Measurements from ENCODE around the gene MT3. TPM values are rescaled to one million over a fixed set of nuclear protein-coding genes. Genes with fewer than 3 reads are reported as not detected.
"Not testable (repeated sequence)": the region's sequence is repeated elsewhere in the genome, so short reads cannot be mapped to it uniquely, and the experiment has no call there.

The MT3 gene
- total and polyA plus RNA-seq, 5 donors from 2014 or later, result 1.2 TPM; not detected in 4

DNA sequence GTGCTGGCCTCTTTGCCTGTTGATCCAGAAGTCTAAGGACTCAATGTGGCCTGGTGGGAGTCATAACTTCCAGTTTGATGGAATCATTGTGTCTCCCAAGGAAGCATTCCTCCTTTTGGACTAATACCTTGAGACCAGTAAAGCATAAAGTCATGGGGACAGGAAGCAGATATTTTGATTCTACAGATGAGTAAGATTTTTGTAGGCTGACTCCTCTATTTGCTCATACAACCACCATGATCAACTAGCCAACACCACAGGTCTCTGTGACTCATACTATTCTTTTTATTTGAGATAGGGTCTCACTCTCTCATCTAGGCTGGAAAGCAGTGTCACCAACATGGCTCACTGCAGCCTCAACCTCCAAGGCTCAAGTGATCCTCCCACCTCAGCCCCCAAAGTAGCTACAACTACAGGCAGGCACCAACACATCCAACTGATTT is 25.2 kb downstream of the MT3 start:
- Mint-ChIP-seq H3K4me3 (no peak overlapping the region), H3K36me3 (no peaks in the 10 kb centered on the region), H3K27me3 (peaks cover 6% of the 10 kb centered on the region), H3K9me3 (peaks cover 0 to 2% (median 0%) of the 10 kb centered on the region in 7 donors), H3K27ac (peak overlapping the region in 1 of 3 donors; percentile 41), H3K4me1 (peaks cover 13 to 38% (median 24%) of the 10 kb centered on the region in 4 donors)
- DNase-seq, result peak in 1 of 3 donors; percentile 52
- H3K4me3 ChIP-seq (ENCODE audit: low read depth, low read length), result no peak overlapping the region
- no peak for ATAC-seq (ENCODE audit: low read depth in 2 of 2)
- no peaks in the 10 kb centered on the region for H3K36me3 ChIP-seq (ENCODE audit: control insufficient read depth, insufficient read depth, low read length)
- no peaks in the 10 kb centered on the region for H3K9me3 ChIP-seq (ENCODE audit: control insufficient read depth in 2 of 2, low read length in 2 of 2)
- H3K4me1 ChIP-seq (ENCODE audit: control insufficient read depth, insufficient read depth, low read length, poor library complexity, severe bottlenecking), result peaks cover 29% of the 10 kb centered on the region
- H3K27me3 ChIP-seq (ENCODE audit: control insufficient read depth, insufficient read depth, low read length), result peaks cover 4% of the 10 kb centered on the region
- no peak overlapping the region for H3K27ac ChIP-seq (ENCODE audit: insufficient read depth, low read length, poor library complexity, severe bottlenecking)

DNA sequence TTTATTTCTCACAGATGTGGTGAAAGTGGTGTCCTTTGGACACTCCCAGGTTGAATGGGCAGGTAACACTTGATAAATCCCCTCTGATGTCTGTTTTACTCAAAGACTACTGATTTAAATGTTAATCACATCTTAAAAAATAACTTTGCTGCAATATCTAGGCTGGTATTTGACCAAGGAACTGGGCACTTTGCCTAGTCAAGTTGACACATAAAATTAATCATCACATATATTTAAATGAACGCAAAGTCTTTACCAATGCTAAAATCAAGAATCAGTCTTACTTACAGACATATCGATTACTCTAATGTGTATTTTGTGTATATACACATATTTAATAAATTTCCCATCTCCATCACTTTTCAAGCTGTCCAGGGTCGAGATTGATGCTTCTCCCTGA is 26.0 kb downstream of the MT3 start:
- H3K27ac ChIP-seq (ENCODE audit: insufficient read depth, low read length, poor library complexity, severe bottlenecking), result no peak overlapping the region
- peaks cover 4% of the 10 kb centered on the region for H3K27me3 ChIP-seq (ENCODE audit: control insufficient read depth, insufficient read depth, low read length)
- no peak overlapping the region for H3K27ac Mint-ChIP-seq
- no peak overlapping the region for H3K4me3 ChIP-seq (ENCODE audit: low read depth, low read length)
- ATAC-seq (ENCODE audit: low read depth in 2 of 2) (no peak), DNase-seq (no peak)
- peak overlapping the region in 1 of 4 donors; percentile 47 for H3K4me3 Mint-ChIP-seq
- H3K27me3 Mint-ChIP-seq, result peaks cover 6% of the 10 kb centered on the region
- H3K4me1 ChIP-seq (ENCODE audit: control insufficient read depth, insufficient read depth, low read length, poor library complexity, severe bottlenecking), result peaks cover 21% of the 10 kb centered on the region
- peaks cover 10 to 31% (median 18%) of the 10 kb centered on the region in 4 donors for H3K4me1 Mint-ChIP-seq
- H3K36me3 Mint-ChIP-seq, result no peaks in the 10 kb centered on the region
- H3K36me3 ChIP-seq (ENCODE audit: control insufficient read depth, insufficient read depth, low read length), result no peaks in the 10 kb centered on the region
- peaks cover 0 to 2% (median 0%) of the 10 kb centered on the region in 7 donors for H3K9me3 Mint-ChIP-seq
- no peaks in the 10 kb centered on the region for H3K9me3 ChIP-seq (ENCODE audit: control insufficient read depth in 2 of 2, low read length in 2 of 2)

DNA sequence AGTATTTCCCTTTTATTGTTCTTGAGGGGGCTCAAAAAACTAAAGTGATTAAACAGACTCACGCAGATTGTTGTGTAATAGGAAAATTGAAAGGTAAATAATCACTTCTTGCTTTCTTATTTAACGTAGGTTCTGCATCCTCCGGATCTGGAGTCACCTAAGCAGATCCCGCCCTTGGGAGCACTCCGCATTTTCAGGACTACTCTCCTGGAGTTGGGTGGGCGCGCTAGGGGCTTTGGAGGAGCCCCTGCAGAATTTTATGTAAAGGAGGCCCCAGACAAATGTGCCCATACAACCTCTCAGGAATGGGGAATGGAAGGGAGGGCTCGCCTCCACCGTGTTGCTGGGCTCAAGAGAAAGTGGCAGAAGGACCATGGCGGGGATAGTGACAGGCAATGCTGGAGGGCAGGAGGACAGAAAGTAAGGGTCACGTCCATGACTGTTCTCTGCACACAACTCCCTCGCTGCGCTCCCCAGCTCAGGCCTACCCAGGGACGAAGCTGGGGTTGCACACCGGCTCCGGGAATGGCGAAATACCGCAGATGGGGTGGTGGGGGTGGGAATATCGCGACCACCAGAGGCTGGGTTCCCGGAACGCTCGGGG is 27.4 kb downstream of the MT3 start:
- H3K4me3 ChIP-seq (ENCODE audit: low read depth, low read length), result no peak overlapping the region
- H3K9me3 Mint-ChIP-seq, result peaks cover 0 to 2% (median 0%) of the 10 kb centered on the region in 7 donors
- ATAC-seq (ENCODE audit: low read depth in 2 of 2) (peak in 1 of 2 donors; percentile 14), DNase-seq (no peak)
- no peak overlapping the region for H3K27ac ChIP-seq (ENCODE audit: insufficient read depth, low read length, poor library complexity, severe bottlenecking)
- peak overlapping the region; percentile 58 to 85 (median 61) for H3K4me3 Mint-ChIP-seq
- H3K36me3 Mint-ChIP-seq, result no peaks in the 10 kb centered on the region
- H3K4me1 ChIP-seq (ENCODE audit: control insufficient read depth, insufficient read depth, low read length, poor library complexity, severe bottlenecking), result peaks cover 13% of the 10 kb centered on the region
- peaks cover 4% of the 10 kb centered on the region for H3K27me3 ChIP-seq (ENCODE audit: control insufficient read depth, insufficient read depth, low read length)
- peaks cover 6% of the 10 kb centered on the region for H3K27me3 Mint-ChIP-seq
- peaks cover 2 to 18% (median 9%) of the 10 kb centered on the region in 4 donors for H3K4me1 Mint-ChIP-seq
- peak overlapping the region in 1 of 3 donors; percentile 83 for H3K27ac Mint-ChIP-seq
- no peaks in the 10 kb centered on the region for H3K9me3 ChIP-seq (ENCODE audit: control insufficient read depth in 2 of 2, low read length in 2 of 2)
- no peaks in the 10 kb centered on the region for H3K36me3 ChIP-seq (ENCODE audit: control insufficient read depth, insufficient read depth, low read length)

DNA sequence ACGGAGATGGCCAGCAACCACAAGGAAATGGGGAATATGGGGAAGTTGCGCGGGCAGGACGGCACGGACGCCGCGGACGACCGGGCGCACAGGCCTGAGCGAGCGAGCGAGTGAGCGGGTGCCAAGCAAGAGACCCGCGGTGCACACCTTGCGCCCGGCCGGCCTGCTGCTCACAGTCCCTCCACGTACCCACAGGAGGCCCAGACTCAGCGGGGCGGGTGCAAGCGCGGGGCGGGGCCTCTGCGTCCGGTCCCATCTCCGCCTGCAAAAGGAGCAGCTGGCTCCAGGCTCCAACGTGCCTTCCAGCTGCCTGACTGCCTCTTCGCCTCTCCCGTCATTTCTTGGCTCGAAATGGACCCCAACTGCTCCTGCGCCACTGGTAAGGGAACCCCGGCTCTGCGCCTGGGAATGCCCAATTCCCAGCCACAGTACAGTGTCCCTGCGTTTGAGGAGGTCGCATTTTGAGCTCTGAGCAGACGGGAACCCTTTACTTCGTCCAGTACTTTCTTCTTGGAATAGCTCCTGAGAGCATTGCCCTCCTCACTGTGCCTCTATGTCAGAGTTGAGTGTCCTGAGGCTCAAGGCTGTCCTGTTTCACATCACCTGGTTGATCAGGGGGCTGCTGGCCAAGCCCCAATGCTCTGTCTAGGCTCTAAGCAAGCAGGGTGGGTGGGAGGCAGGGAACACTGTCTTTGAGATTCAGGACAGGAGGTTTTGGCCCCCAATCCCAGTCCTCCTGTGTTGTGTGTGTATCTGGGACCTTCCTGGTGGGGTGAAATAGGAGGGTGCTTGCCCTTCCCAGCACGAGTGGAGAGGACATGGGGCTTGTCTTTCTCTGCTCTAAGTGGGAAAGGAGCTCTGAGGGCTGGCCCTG is 28.1 kb downstream of the MT3 start:
- ATAC-seq (ENCODE audit: low read depth in 2 of 2) (peak; percentile 63 to 88), DNase-seq (peak; percentile 36 to 77 (median 40))
- peaks cover 4% of the 10 kb centered on the region for H3K27me3 ChIP-seq (ENCODE audit: control insufficient read depth, insufficient read depth, low read length)
- H3K4me3 ChIP-seq (ENCODE audit: low read depth, low read length), result peak overlapping the region; percentile 21
- Mint-ChIP-seq H3K27ac (peak overlapping the region in 1 of 3 donors; percentile 73), H3K4me1 (peaks cover 2 to 17% (median 10%) of the 10 kb centered on the region in 4 donors), H3K36me3 (no peaks in the 10 kb centered on the region), H3K9me3 (peaks cover 0 to 2% (median 0%) of the 10 kb centered on the region in 7 donors), H3K27me3 (peaks cover 6% of the 10 kb centered on the region), H3K4me3 (peak overlapping the region; percentile 58 to 85 (median 70))
- peaks cover 13% of the 10 kb centered on the region for H3K4me1 ChIP-seq (ENCODE audit: control insufficient read depth, insufficient read depth, low read length, poor library complexity, severe bottlenecking)
- H3K9me3 ChIP-seq (ENCODE audit: control insufficient read depth in 2 of 2, low read length in 2 of 2), result no peaks in the 10 kb centered on the region
- no peak overlapping the region for H3K27ac ChIP-seq (ENCODE audit: insufficient read depth, low read length, poor library complexity, severe bottlenecking)
- no peaks in the 10 kb centered on the region for H3K36me3 ChIP-seq (ENCODE audit: control insufficient read depth, insufficient read depth, low read length)

DNA sequence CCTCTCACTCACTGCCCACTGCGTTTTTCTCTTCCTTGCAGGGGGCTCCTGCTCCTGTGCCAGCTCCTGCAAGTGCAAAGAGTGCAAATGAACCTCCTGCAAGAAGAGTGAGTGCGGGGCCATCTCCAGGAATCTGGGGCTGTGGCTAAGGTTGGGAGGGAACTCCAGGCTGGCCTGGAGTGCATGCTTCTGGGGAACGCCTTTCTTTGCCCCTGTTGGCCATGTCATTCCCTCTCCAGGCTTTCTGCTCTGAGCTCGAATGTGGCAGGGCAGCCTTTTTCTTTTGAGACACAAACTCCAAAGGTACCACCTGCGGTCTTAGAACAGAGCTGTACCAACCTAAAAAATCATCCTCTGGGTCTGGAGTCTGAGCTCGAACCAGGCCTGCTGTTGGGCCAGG is 28.8 kb downstream of the MT3 start:
- ATAC-seq (ENCODE audit: low read depth in 2 of 2) (no peak), DNase-seq (no peak)
- Histone ChIP-seq H3K9me3 (ENCODE audit: control insufficient read depth in 2 of 2, low read length in 2 of 2) (no peaks in the 10 kb centered on the region), H3K36me3 (ENCODE audit: control insufficient read depth, insufficient read depth, low read length) (no peaks in the 10 kb centered on the region), H3K27me3 (ENCODE audit: control insufficient read depth, insufficient read depth, low read length) (peaks cover 4% of the 10 kb centered on the region), H3K27ac (ENCODE audit: insufficient read depth, low read length, poor library complexity, severe bottlenecking) (no peak overlapping the region), H3K4me3 (ENCODE audit: low read depth, low read length) (no peak overlapping the region), H3K4me1 (ENCODE audit: control insufficient read depth, insufficient read depth, low read length, poor library complexity, severe bottlenecking) (peaks cover 13% of the 10 kb centered on the region)
- Mint-ChIP-seq H3K4me1 (peaks cover 2 to 17% (median 10%) of the 10 kb centered on the region in 4 donors), H3K27ac (no peak overlapping the region), H3K4me3 (peak overlapping the region in 3 of 4 donors; percentile 43 to 85 (median 58)), H3K9me3 (peaks cover 0 to 2% (median 0%) of the 10 kb centered on the region in 7 donors), H3K36me3 (no peaks in the 10 kb centered on the region), H3K27me3 (peaks cover 9% of the 10 kb centered on the region)

DNA sequence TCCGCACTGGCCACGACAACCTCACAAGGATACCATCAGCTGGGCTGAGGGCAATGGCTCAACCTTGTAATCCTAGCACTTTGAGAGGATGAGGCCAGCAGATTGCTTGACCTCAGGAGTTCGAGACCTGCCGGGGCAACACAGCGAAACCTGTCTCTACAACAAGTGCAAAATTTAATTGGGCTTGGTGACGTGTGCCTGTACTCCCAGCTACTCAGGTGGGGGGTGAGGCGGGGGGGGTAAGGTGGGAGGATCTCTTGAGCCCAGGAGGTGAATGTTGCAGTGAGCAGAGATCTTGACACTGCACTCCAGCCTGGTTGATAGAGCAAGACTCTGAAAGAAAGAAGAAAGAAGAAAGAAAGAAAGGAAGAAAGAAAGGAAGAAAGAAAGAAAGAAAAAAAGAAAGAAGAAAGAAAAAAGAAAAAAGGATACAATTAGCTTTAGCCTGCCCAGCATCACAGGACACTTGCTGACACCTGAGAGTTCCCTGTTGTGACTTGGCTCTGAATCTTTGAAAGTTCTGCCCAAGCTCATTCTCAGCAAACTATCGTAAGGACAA is 31.1 kb downstream of the MT3 start:
- Mint-ChIP-seq H3K9me3 (peaks cover 0 to 2% (median 0%) of the 10 kb centered on the region in 7 donors), H3K27me3 (peaks cover 11% of the 10 kb centered on the region), H3K4me1 (peaks cover 2 to 22% (median 13%) of the 10 kb centered on the region in 4 donors), H3K4me3 (peak overlapping the region in 1 of 4 donors; percentile 51), H3K27ac (no peak overlapping the region), H3K36me3 (no peaks in the 10 kb centered on the region)
- ATAC-seq (ENCODE audit: low read depth in 2 of 2), result no peak
- Histone ChIP-seq H3K4me1 (ENCODE audit: control insufficient read depth, insufficient read depth, low read length, poor library complexity, severe bottlenecking) (peaks cover 21% of the 10 kb centered on the region), H3K9me3 (ENCODE audit: control insufficient read depth in 2 of 2, low read length in 2 of 2) (no peaks in the 10 kb centered on the region), H3K36me3 (ENCODE audit: control insufficient read depth, insufficient read depth, low read length) (no peaks in the 10 kb centered on the region), H3K27ac (ENCODE audit: insufficient read depth, low read length, poor library complexity, severe bottlenecking) (no peak overlapping the region), H3K4me3 (ENCODE audit: low read depth, low read length) (no peak overlapping the region), H3K27me3 (ENCODE audit: control insufficient read depth, insufficient read depth, low read length) (peaks cover 4% of the 10 kb centered on the region)
- DNase-seq, result no peak

DNA sequence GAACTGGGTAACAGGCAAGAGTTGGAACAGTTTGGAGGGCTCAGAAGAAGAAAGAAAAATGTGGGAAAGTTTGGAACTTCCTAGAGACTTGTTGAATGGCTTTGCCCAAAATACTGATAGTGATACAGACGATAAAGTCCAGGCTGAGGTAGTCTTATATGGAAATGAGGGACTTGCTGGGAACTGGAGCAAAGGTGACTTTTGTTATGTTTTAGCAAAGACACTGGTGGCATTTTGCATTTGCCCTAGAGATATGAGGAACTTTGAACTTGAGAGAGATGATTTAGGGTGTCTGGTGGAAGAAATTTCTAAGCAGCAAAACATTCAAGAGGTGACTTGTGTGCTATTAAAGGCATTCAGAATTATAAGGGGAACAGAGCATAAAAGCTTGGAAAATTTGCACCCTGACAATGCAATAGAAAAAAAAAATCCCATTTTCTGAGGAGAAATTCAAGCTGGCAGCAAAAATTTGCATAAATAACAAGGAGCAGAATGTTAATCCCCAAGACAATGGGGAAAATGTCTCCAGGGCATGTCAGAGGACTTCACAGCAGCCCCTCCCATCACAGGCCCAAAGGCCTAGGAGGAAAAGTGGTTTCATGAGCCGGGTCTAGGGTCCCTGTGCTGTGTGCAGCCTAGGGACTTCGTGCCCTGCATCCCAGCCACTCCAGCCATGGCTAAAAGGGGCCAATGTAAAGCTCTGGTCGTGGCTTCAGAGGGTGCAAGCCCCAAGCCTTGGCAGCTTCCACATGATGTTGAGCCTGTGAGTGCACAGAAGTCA is 32.5 kb downstream of the MT3 start:
- H3K4me3 ChIP-seq (ENCODE audit: low read depth, low read length); H3K27ac Mint-ChIP-seq; H3K27me3 ChIP-seq (ENCODE audit: control insufficient read depth, insufficient read depth, low read length); H3K27me3 Mint-ChIP-seq; H3K4me3 Mint-ChIP-seq; ATAC-seq (ENCODE audit: low read depth in 2 of 2); H3K36me3 ChIP-seq (ENCODE audit: control insufficient read depth, insufficient read depth, low read length); H3K9me3 ChIP-seq (ENCODE audit: control insufficient read depth in 2 of 2, low read length in 2 of 2); H3K36me3 Mint-ChIP-seq; H3K27ac ChIP-seq (ENCODE audit: insufficient read depth, low read length, poor library complexity, severe bottlenecking); H3K9me3 Mint-ChIP-seq; DNase-seq: not testable (repeated sequence)
- H3K4me1 Mint-ChIP-seq, result peaks cover 4 to 27% (median 15%) of the 10 kb centered on the region in 4 donors
- peaks cover 34% of the 10 kb centered on the region for H3K4me1 ChIP-seq (ENCODE audit: control insufficient read depth, insufficient read depth, low read length, poor library complexity, severe bottlenecking)

Measured in CD4-positive, CD25-positive, alpha-beta regulatory T cell (primary cell).